GM19395 (cell line): ENCODE results near the gene RAI1.
A peak's percentile ranks its signal among the peaks of the same experiment; 100 is the strongest.

Source experiments
- ATAC-seq: cut with Tn5 transposase; IDR thresholded peaks from one replicate; pipeline ENCODE4 v1.9.1; 2021; ENCODE audit warnings: mild to moderate bottlenecking, moderate library complexity; ENCODE audit not compliant: unreplicated experiment

The RAI1 gene

GRCh38 chr17:17762744-17763105 lies 81.5 kb downstream of the RAI1 start:
- no peak for ATAC-seq

- ATAC-seq: no peak
Observed at GRCh38 chr17:17763136-17763535, 81.9 kb downstream of the RAI1 start.

GRCh38 chr17:17763734-17764133 lies 82.5 kb downstream of the RAI1 start:
- no peak for ATAC-seq

- ATAC-seq: no peak
Observed at GRCh38 chr17:17765359-17766076, 84.3 kb downstream of the RAI1 start.

GRCh38 chr17:17766077-17766743 lies 85.0 kb downstream of the RAI1 start:
- ATAC-seq: peak; percentile 72

GRCh38 chr17:17766744-17767120 lies 85.5 kb downstream of the RAI1 start:
- ATAC-seq: no peak

GRCh38 chr17:17767154-17767869 lies 86.1 kb downstream of the RAI1 start:
- no peak for ATAC-seq

GRCh38 chr17:17767887-17768418 lies 86.7 kb downstream of the RAI1 start:
- no peak for ATAC-seq

GRCh38 chr17:17768424-17769088 lies 87.3 kb downstream of the RAI1 start:
- ATAC-seq: no peak

- no peak for ATAC-seq
Observed at GRCh38 chr17:17769869-17770631, 88.8 kb downstream of the RAI1 start.

GRCh38 chr17:17770632-17771044 lies 89.4 kb downstream of the RAI1 start:
- ATAC-seq: no peak

GRCh38 chr17:17771498-17772201 lies 90.4 kb downstream of the RAI1 start:
- ATAC-seq: no peak

- ATAC-seq: no peak
Observed at GRCh38 chr17:17772231-17772630, 91.0 kb downstream of the RAI1 start.

- no peak for ATAC-seq
Observed at GRCh38 chr17:17774009-17774881, 93.0 kb downstream of the RAI1 start.

- ATAC-seq: no peak
Observed at GRCh38 chr17:17776889-17777288, 95.6 kb downstream of the RAI1 start.

- ATAC-seq: no peak
Observed at GRCh38 chr17:17778308-17779014, 97.2 kb downstream of the RAI1 start.

GRCh38 chr17:17779015-17779611 lies 97.9 kb downstream of the RAI1 start:
- no peak for ATAC-seq
